HG03457 (cell line): ENCODE results near the gene RGS17.

Experiments
- ATAC-seq: cut with Tn5 transposase; IDR thresholded peaks from one replicate; pipeline ENCODE4 v1.9.1; 2021; ENCODE audit warnings: moderate number of reproducible peaks; ENCODE audit not compliant: unreplicated experiment

RGS17 gene

DNA sequence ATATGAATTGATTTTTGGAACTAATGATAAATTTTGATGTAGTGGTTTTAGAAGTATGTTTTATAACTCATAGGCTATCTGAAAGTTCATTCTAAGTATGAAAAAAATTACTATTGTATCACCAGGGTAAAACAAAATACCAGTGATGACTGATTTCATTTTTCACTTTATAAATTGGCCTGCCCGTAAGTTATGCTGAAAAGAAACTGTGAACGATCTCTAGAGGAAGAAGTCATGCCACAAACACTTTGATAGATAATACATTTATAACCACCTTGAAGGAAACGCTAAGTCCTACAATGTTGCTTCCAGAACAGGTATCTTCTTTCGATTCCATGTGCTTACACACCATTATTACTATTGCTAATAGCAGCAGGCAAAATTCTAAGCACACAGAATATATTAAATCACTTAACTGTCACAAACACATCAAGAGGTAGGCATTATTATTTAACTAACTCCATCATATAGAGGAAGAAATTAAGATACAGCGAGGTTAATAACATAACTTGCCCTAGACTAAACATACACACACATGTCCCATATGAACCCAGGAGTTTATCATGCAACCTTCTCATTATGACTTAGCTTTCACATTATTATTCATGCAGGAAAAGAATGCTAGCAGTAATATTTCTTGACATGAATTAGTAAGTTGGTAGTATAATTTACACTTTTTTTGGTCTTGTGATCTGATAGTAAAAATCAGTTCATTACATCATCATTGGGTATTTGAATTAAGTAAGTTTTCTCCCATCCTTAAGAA is 44.7 kb downstream of the RGS17 start:
- no peak for ATAC-seq

- no peak for ATAC-seq
Observed at GRCh38 chr6:153085239-153085638, 45.8 kb downstream of the RGS17 start.

DNA sequence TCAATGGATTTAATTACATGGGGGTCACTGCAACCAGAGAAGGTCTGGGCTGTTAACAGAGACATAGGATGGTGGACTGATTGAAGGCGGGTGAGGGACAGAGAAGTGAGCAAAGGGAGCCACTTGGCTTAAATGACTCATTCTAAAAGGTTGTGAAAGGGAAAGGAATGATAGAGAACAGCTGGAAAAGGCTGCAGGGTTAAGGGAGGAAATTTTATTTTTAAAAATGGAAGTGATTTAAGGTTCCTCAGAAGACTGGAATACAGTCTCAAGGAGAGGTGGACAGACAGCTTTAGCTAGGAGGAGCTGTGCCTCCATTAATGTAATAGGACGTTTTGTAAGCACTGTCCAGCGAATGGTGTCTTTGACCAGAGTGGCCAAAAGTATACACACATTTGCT is 46.7 kb downstream of the RGS17 start:
- ATAC-seq, result no peak

DNA sequence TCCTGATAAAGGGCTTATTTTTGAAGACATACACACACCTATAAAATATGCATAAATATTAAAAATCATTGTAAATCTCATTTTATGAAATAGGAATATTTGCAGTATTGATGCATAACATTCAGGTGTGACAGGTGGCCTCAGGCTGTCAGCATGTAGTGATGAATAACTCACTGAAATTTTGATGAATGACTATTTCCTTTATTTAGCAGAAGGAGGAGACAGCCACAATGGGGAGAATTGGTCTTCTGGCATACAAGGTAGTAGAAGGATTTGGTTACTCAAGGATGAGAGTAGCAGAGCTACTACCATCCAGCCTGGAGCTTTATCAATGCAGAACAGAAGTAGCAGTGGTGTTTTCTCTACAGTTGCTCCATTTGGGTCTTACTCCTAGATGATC is 47.2 kb downstream of the RGS17 start:
- no peak for ATAC-seq

GRCh38 chr6:153081914-153082313 is 49.2 kb downstream of the RGS17 start:
- ATAC-seq, result no peak

GRCh38 chr6:153076431-153076830 is 54.7 kb downstream of the RGS17 start:
- ATAC-seq, result no peak

DNA sequence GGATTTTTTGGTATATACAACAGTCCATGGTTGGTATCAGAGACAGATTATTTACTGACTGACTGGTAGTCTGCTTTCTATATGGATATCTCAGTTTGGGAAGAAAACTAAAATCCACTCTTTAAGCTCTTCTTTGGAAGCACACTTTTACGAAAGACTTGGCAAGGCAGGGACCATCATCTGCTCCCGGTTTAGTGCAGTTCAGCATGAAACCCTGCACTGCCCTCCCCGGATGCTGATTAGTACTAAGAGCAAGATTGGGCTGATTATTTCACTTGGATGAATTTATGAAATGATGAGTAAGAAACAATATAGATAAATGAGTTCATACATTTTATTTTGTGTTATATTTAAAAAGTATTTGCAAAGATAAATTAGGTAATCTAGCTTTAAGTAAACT is 56.3 kb downstream of the RGS17 start:
- no peak for ATAC-seq

- ATAC-seq, result no peak
Observed at GRCh38 chr6:153073841-153074240, 57.2 kb downstream of the RGS17 start.

GRCh38 chr6:153070756-153071155 is 60.3 kb downstream of the RGS17 start:
- ATAC-seq, result no peak

- no peak for ATAC-seq
Observed at GRCh38 chr6:153069897-153070296, 61.2 kb downstream of the RGS17 start.

GRCh38 chr6:153065222-153065621 is 65.9 kb downstream of the RGS17 start:
- ATAC-seq, result no peak

DNA sequence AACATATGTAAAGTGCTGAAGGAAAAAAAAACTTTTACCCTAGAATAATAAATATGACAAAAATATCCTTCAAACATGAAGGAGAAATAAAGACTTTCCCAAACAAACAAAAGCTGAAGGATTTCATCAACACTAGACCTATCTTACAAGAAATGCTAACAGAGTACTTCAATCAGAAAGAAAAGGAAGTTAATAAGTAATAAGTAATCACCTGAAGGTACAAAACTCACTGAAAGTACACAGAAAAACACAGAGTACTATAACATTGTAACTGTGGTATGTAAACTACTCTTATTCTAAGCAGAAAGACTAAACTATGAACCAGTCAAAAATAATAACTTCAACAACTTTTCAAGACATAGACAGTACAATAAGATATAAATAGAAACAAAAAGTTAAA is 67.1 kb downstream of the RGS17 start:
- ATAC-seq, result no peak

DNA sequence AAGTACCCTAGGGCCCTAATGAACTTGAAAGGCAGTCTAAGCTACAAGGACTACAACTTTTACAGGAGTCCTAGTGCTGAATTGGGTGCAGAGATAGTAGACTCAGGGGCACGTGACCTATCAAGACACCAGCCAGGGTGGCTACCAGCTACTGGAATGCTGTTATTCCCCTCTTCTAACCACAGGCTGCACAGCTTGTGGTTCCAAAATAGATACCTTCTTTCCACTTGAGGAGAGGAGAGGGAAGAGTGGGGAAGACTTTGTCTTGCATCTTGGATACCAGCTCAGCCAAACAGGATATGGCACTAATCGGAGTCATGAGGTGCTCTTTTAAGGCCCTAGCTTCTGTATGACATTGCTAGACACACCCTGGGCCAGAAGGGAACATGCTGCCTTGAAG is 68.6 kb downstream of the RGS17 start:
- no peak for ATAC-seq

GRCh38 chr6:153059757-153060156 is 71.3 kb downstream of the RGS17 start:
- no peak for ATAC-seq

GRCh38 chr6:153059311-153059710 is 71.8 kb downstream of the RGS17 start:
- no peak for ATAC-seq

DNA sequence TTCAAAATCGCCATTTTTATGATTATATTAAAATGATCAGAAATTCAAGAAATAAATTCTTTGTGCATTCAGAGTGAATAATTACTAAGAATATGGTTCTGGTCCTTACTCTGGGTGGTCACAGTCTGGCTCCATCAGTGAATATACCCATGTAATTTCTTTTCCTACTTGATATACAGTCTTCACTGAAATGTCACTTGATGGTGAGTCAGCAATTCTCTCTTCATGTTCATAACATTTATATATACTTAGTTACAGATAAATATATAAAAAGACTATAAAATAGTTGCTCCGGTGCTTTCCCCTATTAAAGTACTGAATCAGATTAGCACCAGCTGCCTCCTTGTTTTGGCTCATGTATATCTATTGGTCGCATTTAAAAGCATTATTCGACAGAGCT is 72.2 kb downstream of the RGS17 start:
- no peak for ATAC-seq

GRCh38 chr6:153058291-153058690 is 72.8 kb downstream of the RGS17 start:
- ATAC-seq, result no peak

GRCh38 chr6:153056308-153056707 is 74.8 kb downstream of the RGS17 start:
- no peak for ATAC-seq

- no peak for ATAC-seq
Observed at GRCh38 chr6:153051801-153052200, 79.3 kb downstream of the RGS17 start.

GRCh38 chr6:153048631-153049030 is 82.5 kb downstream of the RGS17 start:
- ATAC-seq, result no peak

DNA sequence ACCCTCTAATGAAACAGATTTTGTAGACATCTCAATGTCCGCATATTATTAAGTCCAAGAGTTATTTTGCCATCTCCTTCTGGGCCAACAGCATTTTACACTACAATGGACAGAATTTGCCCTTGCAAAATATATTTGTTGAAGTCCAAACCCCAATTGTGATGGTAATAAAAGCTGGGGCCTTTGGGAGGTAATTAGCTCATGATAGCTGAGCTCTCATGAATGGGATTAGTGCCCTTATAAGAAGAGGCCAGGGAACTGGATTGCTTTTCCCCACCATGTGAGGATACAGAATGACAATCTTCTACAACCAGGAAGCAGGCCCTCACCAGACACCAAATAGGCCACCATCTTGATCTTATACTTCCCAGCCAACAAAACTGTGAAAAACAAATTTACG is 83.7 kb downstream of the RGS17 start:
- no peak for ATAC-seq

GRCh38 chr6:153045271-153045670 is 85.8 kb downstream of the RGS17 start:
- no peak for ATAC-seq

- no peak for ATAC-seq
Observed at GRCh38 chr6:153044295-153044694, 86.8 kb downstream of the RGS17 start.
